OCI-LY7 (cell line): Measurements from ENCODE around the gene APPBP2.

Experiments
- CTCF ChIP-seq: fragments of 200-600 bp; sonication (generic); conservative IDR thresholded peaks from 2 replicates; pipeline ENCODE4 v1.5.1; 2014; ENCODE audit warnings: mild to moderate bottlenecking, antibody characterized with exemption, low read length, moderate library complexity, mixed read lengths
- EZH2phosphoT487 ChIP-seq: fragments of 200-600 bp; sonication (generic); IDR thresholded peaks from 2 replicates; pipeline ENCODE4 v1.6.1; 2018; ENCODE audit warnings: low read depth, borderline replicate concordance, mild to moderate bottlenecking, mixed run types, antibody characterized with exemption, low read length, moderate library complexity, mixed read lengths

DNA sequence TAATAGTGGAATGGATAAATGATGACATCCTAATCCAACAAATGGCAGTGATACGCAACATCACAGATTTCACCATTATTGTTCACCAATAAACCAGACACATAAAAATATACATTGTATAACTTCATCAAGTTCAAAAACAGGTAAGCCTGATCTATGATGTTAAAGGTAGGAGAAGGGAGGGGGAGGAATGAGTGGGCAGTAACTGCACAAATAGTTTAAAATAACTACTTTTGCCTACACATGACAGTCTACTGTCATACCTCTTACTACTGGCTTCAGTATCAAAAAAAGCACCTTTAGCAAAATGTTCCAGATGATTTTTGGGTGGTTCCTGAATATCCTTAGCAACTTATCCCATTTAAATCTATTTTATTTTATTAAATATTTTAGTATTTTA, 75.0 kb downstream of the APPBP2 start:
- TF ChIP-seq EZH2phosphoT487, result no peak
- TF ChIP-seq CTCF, result no peak
